ENCODE data around the gene C11orf86.
"Not testable (repeated sequence)": the region's sequence is repeated elsewhere in the genome, so short reads cannot be mapped to it uniquely, and the experiment has no call there.

The C11orf86 gene

DNA sequence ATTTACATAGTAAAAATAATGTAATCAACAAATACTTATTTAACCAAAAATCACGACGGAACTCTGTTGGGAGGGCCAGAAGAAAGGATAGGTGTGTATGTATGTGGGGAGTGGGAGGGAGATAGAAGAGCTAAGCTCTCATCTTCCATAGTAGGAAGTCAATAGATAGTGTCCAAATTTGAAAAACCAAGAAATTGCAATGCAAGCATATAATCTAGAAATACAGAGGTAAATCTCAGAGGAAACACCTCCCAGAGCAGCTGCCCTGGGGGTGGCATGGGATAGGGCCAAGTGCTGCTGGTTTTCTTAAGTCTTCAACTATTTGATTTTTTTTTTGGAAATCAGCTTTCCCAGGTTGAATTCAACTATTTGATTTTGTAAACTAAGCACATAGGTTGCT, 16.9 kb downstream of the C11orf86 start:
- Histone ChIP-seq H3K27ac (ENCODE audit: low read depth, low read length) (no peak overlapping the region), H3K27me3 (ENCODE audit: insufficient read depth, low read length) (no peaks in the 10 kb centered on the region), H3K4me3 (ENCODE audit: low read length) (no peak overlapping the region), H3K36me3 (ENCODE audit: insufficient read depth, low read length) (no peaks in the 10 kb centered on the region), H3K9ac (ENCODE audit: low read depth, low read length) (no peak overlapping the region), H3K9me3 (ENCODE audit: insufficient read depth, low read depth, low read length) (no peaks in the 10 kb centered on the region), H3K4me1 (ENCODE audit: insufficient read depth, low read length) (peaks cover 6% of the 10 kb centered on the region)
- 100% methylated on average over 2 of the region's 2 CpGs for WGBS

DNA sequence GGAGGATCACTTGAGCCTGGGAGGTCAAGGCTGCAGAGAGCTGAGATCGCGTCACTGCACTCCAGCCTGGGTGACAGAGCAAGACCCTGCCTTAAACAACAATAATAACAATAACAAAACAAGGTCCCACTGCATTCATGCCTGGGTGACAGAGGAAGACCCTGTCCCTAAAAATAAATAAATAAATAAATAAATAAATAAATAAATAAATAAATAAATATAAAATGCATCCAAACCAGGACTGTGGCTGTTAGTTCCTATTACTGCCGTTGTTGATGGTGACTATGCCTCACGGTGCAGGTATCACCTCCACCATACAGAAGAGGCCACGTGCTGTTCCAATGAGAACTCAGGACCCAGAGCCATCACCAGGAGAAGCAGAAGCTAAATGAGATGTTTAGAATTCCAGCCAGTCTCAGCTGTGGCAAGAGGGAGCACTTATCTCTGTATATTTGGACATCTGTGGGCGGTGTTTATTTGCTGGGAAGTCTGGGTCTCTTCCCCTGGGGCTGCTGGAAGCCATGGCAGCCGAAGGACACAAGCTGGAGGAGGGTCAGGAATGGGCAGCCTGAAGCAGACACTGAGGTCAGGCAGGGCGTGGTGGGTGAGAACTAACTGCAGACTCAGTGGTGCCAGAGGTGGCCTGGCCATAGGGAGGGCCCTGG, 21.6 kb downstream of the C11orf86 start:
- Histone ChIP-seq H3K36me3 (ENCODE audit: insufficient read depth, low read length) (no peaks in the 10 kb centered on the region), H3K9me3 (ENCODE audit: insufficient read depth, low read depth, low read length) (no peaks in the 10 kb centered on the region), H3K4me3 (ENCODE audit: low read length) (no peak overlapping the region), H3K27me3 (ENCODE audit: insufficient read depth, low read length) (no peaks in the 10 kb centered on the region), H3K27ac (ENCODE audit: low read depth, low read length) (no peak overlapping the region), H3K4me1 (ENCODE audit: insufficient read depth, low read length) (no peaks in the 10 kb centered on the region), H3K9ac (ENCODE audit: low read depth, low read length) (no peak overlapping the region)
- WGBS, result 91% methylated on average over 8 of the region's 8 CpGs

DNA sequence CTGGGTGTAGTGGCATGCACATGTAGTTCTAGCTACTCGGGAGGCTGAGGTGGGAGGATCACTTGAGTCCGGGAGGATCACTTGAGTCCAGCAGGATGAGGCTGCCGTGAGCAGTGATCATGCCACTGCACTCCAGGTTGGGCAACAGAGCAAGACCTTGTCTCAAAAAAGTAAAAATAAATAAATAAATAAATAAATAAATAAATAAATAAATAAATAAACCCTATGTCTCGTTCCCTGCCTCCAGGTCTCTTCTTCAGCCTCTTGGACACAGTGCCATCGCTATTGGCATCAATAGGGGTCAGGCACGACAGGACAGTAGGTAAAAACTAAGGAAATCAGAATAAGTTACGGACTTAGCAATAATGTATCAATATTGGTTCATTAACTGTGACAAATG, 24.5 kb downstream of the C11orf86 start:
- 96% methylated on average over 6 of the region's 7 CpGs for WGBS
- no peak overlapping the region for H3K9ac ChIP-seq (ENCODE audit: low read depth, low read length)
- no peaks in the 10 kb centered on the region for H3K27me3 ChIP-seq (ENCODE audit: insufficient read depth, low read length)
- H3K27ac ChIP-seq (ENCODE audit: low read depth, low read length), result no peak overlapping the region
- H3K36me3 ChIP-seq (ENCODE audit: insufficient read depth, low read length), result no peaks in the 10 kb centered on the region
- H3K4me1 ChIP-seq (ENCODE audit: insufficient read depth, low read length), result peaks cover 10% of the 10 kb centered on the region
- no peak overlapping the region for H3K4me3 ChIP-seq (ENCODE audit: low read length)
- no peaks in the 10 kb centered on the region for H3K9me3 ChIP-seq (ENCODE audit: insufficient read depth, low read depth, low read length)

DNA sequence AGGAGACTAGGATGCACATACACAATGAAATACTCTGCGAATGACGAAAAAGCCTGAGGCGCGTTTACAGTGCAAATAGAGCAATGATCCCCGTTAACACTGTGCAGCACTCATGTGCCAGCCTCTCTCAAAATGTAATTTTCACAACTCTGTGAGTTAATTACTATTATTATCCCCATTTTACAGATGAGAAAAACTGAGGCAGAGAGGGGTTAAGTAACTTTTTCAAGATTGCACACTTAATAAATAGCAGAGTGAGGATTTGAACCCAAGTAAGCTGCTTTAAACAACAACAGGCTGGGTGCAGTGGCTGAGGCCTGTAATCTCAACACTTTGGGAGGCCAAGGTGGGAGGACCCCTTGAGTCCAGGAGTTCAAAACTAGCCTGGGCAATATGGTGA, 26.2 kb downstream of the C11orf86 start:
- Histone ChIP-seq H3K27ac (ENCODE audit: low read depth, low read length) (no peak overlapping the region), H3K4me3 (ENCODE audit: low read length) (no peak overlapping the region), H3K9ac (ENCODE audit: low read depth, low read length) (no peak overlapping the region), H3K4me1 (ENCODE audit: insufficient read depth, low read length) (peaks cover 10% of the 10 kb centered on the region), H3K27me3 (ENCODE audit: insufficient read depth, low read length) (no peaks in the 10 kb centered on the region), H3K9me3 (ENCODE audit: insufficient read depth, low read depth, low read length) (no peaks in the 10 kb centered on the region), H3K36me3 (ENCODE audit: insufficient read depth, low read length) (no peaks in the 10 kb centered on the region)
- WGBS, result 97% methylated on average over 5 of the region's 5 CpGs

DNA sequence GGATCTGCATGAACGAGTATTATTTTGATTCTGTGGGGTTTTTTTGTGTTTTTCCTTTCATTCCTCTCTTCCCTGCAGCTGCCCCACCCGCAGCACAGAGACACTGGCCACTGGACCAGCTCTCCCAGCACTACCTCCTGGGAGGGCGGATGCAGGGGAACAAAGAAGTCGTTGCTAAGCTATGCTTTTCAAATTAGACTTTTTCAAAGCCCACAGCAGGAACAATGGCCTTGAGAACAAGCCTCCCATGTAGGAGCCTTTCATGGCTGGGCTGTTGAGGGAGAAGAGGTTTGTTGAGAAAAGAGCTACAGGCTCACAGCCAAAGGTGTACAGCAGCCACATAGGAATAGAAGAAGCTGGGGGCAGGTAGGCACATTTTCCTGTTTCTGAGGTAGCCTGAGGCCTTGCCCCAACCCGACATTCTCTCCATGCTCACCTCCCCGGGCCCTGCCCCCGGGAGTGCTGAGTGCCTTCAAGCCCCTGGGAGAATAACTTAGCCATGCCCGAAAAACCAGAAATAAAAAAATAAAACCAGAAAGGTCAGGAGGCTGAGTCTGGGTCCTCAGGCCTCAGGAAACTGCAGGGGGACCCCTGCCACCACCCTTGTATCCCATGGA, 27.3 kb downstream of the C11orf86 start:
- H3K4me1 ChIP-seq (ENCODE audit: insufficient read depth, low read length), result peaks cover 14% of the 10 kb centered on the region
- no peaks in the 10 kb centered on the region for H3K27me3 ChIP-seq (ENCODE audit: insufficient read depth, low read length)
- 14% methylated on average over 7 of the region's 8 CpGs for WGBS
- H3K4me3 ChIP-seq (ENCODE audit: low read length), result no peak overlapping the region
- H3K27ac ChIP-seq (ENCODE audit: low read depth, low read length), result peak overlapping the region; percentile 83
- H3K36me3 ChIP-seq (ENCODE audit: insufficient read depth, low read length), result no peaks in the 10 kb centered on the region
- H3K9ac ChIP-seq (ENCODE audit: low read depth, low read length), result peak overlapping the region; percentile 31
- H3K9me3 ChIP-seq (ENCODE audit: insufficient read depth, low read depth, low read length), result no peaks in the 10 kb centered on the region

DNA sequence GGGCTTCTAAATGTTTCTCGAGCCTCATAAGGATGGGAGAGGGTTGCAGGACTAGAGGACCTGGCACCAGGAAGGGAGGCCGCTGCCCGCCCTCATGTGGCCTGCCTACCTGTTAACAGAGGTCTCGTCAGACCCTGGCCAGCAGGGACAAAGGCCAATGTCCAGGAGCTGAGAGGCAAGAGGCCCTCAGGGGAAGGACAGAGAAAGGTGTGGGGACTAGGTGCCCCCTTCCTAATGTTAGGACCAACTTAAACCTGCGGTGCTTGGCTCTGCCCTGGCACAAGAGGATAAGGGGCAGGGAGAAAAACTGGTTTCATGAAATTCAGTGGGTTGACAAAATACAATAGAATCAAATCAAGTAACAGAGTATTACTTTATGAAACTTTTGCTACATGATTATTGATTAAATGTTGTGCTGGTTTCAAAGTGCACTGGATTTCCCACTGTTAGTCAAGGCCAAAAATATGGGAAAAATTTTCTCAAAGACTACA, 27.9 kb downstream of the C11orf86 start:
- H3K9ac ChIP-seq (ENCODE audit: low read depth, low read length), result peak overlapping the region; percentile 31; the same call in 1 of the 2 replicates
- H3K27ac ChIP-seq (ENCODE audit: low read depth, low read length), result peak overlapping the region; percentile 83
- no peaks in the 10 kb centered on the region for H3K27me3 ChIP-seq (ENCODE audit: insufficient read depth, low read length)
- WGBS, result 68% methylated on average over 5 of the region's 5 CpGs
- H3K36me3 ChIP-seq (ENCODE audit: insufficient read depth, low read length), result no peaks in the 10 kb centered on the region
- H3K4me1 ChIP-seq (ENCODE audit: insufficient read depth, low read length), result peaks cover 14% of the 10 kb centered on the region
- no peaks in the 10 kb centered on the region for H3K9me3 ChIP-seq (ENCODE audit: insufficient read depth, low read depth, low read length)
- no peak overlapping the region for H3K4me3 ChIP-seq (ENCODE audit: low read length)

DNA sequence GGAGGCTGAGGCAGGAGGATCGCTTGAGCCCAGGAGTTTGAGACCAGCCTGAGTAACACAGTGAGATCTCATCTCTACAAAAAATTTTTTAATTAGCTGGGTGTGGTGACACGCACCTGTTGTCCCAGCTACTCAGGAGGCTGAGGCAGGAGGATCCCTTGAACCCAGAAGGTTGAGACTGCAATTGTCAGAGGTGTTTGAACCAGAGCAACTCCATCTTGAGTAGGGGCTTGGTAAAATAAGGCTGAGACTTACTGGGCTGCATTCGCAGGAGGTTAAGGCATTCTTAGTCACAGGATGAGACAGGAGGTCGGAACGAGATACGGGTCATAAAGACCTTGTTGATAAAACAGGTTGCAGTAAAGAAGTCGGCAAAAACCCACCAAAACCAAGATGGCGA, 30.1 kb downstream of the C11orf86 start:
- not testable (repeated sequence) for H3K27me3 ChIP-seq (ENCODE audit: insufficient read depth, low read length); H3K27ac ChIP-seq (ENCODE audit: low read depth, low read length); H3K9me3 ChIP-seq (ENCODE audit: insufficient read depth, low read depth, low read length); H3K4me3 ChIP-seq (ENCODE audit: low read length); H3K36me3 ChIP-seq (ENCODE audit: insufficient read depth, low read length); H3K9ac ChIP-seq (ENCODE audit: low read depth, low read length)
- 97% methylated on average over 8 of the region's 8 CpGs for WGBS
- peaks cover 14% of the 10 kb centered on the region for H3K4me1 ChIP-seq (ENCODE audit: insufficient read depth, low read length)

DNA sequence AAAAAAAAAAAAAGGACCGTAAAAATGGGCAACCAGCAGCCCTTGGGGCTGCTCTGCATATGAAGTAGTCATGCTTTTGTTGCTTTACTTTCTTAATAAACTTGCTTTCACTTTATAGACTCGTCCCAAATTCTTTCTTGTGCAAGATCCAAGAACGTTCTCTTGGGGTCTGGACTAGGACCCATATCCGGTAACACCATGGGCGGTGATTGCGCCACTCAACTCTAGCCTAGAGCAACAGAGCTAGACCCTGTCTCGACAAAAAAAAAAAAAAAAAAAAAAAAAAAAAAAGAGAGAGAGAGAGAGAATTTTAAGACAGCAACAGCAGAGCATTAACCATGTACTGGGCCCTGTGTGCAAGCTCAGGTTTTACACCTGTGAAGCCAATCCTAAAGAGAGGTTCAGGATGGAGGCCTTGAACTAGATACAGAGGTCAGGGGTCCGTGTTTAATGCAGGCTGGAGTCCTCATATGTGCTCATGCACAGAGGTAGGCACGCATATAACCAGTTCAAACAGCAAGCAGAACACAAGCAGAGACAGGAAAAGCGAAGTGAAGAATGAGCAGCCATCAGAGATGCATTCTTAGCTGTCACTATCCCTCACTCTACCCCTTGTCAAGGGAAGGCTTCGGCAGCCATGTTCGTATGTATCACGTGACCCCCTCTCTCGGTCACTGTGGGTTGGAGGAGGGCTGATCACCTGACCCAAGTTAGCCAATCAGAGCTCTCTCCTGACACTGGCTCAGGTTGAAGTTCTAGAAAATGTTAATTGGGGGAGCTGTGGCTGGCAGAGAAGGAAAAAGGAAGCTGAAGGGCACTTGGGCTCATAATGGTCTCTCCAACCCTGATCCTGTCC, 31.2 kb downstream of the C11orf86 start:
- H3K4me3 ChIP-seq (ENCODE audit: low read length), result 0 out of 2 replicates have a peak overlapping the region, but pooled peaks have one; percentile 8
- H3K9ac ChIP-seq (ENCODE audit: low read depth, low read length), result no peak overlapping the region
- no peaks in the 10 kb centered on the region for H3K9me3 ChIP-seq (ENCODE audit: insufficient read depth, low read depth, low read length)
- H3K4me1 ChIP-seq (ENCODE audit: insufficient read depth, low read length), result peaks cover 14% of the 10 kb centered on the region
- H3K27me3 ChIP-seq (ENCODE audit: insufficient read depth, low read length), result no peaks in the 10 kb centered on the region
- 92% methylated on average over 13 of the region's 14 CpGs for WGBS
- no peaks in the 10 kb centered on the region; the same call in 1 of the 2 replicates for H3K36me3 ChIP-seq (ENCODE audit: insufficient read depth, low read length)
- peak overlapping the region; percentile 44; the same call in 1 of the 2 replicates for H3K27ac ChIP-seq (ENCODE audit: low read depth, low read length)

DNA sequence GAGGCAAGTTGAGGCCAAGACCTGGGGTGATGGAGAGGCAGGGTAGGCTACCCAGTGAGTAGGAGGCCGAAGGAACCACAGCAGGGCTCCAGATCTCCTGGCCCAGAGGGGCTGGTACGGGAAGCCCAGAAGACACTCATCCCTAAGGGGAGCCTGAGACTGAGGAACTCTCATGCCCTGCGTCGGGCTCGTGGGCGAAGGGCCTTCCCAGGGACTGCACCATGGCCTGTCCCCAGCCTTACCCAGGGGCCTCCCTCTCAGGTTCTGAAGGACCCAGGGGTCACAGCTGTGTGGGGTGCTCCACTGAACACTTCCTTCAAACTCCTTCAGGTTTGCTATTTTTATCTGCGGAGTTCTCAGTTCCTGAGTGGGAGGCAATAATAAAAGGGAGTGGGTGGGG, 32.0 kb downstream of the C11orf86 start:
- Histone ChIP-seq H3K4me3 (ENCODE audit: low read length) (no peak overlapping the region), H3K4me1 (ENCODE audit: insufficient read depth, low read length) (peaks cover 11% of the 10 kb centered on the region), H3K9ac (ENCODE audit: low read depth, low read length) (no peak overlapping the region), H3K36me3 (ENCODE audit: insufficient read depth, low read length) (no peaks in the 10 kb centered on the region; the same call in 1 of the 2 replicates), H3K9me3 (ENCODE audit: insufficient read depth, low read depth, low read length) (no peaks in the 10 kb centered on the region), H3K27me3 (ENCODE audit: insufficient read depth, low read length) (no peaks in the 10 kb centered on the region), H3K27ac (ENCODE audit: low read depth, low read length) (no peak overlapping the region)
- 94% methylated on average over 6 of the region's 7 CpGs for WGBS

DNA sequence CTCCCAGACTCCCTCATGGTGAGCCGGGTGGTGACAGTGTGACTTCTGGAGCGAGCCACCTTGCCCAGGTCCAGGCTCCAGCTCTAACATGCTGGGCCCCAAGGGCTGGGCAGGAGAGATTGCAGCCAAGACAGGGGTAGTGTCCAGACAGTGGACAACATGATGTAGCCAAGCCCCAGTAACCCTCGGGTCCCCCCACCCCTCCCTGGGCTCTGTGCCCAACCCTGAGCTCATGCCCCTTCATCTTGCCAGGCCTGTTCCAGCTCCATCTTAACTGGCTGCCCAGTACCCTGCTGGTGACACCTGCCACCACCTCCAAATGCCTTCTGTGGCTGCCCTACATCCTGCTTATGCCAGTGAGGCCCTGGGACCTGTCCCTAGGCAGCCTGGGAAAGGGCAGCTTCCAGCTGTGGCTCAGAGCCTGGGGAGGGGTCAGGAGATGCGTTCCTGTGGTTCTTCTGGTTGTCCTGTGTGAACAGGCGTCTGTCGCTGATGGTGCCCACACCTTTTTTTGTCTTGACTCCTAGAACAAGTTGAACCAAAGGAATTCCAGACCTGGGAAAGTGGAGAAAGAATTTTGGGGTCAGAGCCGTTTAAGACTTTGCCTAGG, 35.3 kb downstream of the C11orf86 start:
- Histone ChIP-seq H3K4me1 (ENCODE audit: insufficient read depth, low read length) (peaks cover 8% of the 10 kb centered on the region; the same call in 1 of the 2 replicates), H3K9me3 (ENCODE audit: insufficient read depth, low read depth, low read length) (no peaks in the 10 kb centered on the region), H3K4me3 (ENCODE audit: low read length) (no peak overlapping the region), H3K27me3 (ENCODE audit: insufficient read depth, low read length) (no peaks in the 10 kb centered on the region), H3K27ac (ENCODE audit: low read depth, low read length) (no peak overlapping the region), H3K9ac (ENCODE audit: low read depth, low read length) (no peak overlapping the region), H3K36me3 (ENCODE audit: insufficient read depth, low read length) (peaks cover 2% of the 10 kb centered on the region; the same call in 1 of the 2 replicates)
- 94% methylated on average over 7 of the region's 7 CpGs for WGBS

All from HUES64 (cell line).